Nucleus accumbens (tissue), 56 donors: ENCODE results near the gene PLCH2.
A peak's percentile ranks its signal among the peaks of the same experiment; 100 is the strongest.
"Not testable (repeated sequence)": the region's sequence is repeated elsewhere in the genome, so short reads cannot be mapped to it uniquely, and the experiment has no call there.

Source experiments
- DNase-seq, 56 donors: peaks; one replicate each; lab custom pipeline; 2025; lab: John Stamatoyannopoulos, UW

PLCH2 gene

DNA sequence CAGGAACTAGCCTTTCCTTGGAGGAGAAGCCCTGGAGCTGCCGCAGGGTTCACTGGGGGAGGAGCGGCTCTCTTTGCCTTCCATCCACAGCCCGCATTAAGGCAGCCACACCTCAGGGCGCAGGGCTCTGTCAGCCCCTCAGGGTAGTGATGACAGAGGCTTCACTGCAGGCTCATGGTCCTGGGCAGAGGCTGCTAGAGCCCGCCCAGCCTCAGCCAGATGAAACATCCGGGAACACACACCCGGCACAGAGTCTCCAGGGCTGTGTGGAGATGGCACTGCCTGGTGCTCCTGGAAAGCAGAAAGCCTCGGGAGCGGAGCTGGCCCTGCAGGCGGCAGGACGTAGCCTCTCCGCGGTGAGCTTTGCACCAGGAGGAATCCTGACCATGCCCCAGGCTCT is 34.3 kb upstream of the PLCH2 start:
- peak in 20 of 56 donors; percentile 8 to 58 (median 35) for DNase-seq

DNA sequence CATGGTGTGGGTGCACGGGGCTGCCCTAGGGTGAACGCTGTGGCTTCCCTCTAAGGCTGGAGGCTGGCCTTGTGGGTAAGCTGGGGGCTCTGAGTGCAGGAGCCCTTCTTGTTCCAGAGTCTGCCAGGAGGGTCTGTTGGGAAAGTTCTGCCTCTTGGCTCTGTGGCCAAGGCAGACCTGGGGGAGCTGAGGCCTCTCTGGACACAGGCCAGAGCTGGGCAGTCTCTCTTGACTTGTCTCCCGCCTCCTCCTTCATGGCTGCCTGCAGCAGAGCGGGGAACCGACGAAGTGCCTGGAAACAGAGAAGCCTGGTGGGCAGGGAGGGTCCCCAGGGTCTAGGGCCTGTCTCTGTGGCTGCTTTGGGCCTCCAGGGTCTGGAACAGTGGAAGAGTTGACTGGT is 33.4 kb upstream of the PLCH2 start:
- DNase-seq, result no peak

GRCh38 chr1:2443277-2444137 is 32.6 kb upstream of the PLCH2 start:
- peak in 44 of 56 donors; percentile 9 to 83 (median 58) for DNase-seq

DNA sequence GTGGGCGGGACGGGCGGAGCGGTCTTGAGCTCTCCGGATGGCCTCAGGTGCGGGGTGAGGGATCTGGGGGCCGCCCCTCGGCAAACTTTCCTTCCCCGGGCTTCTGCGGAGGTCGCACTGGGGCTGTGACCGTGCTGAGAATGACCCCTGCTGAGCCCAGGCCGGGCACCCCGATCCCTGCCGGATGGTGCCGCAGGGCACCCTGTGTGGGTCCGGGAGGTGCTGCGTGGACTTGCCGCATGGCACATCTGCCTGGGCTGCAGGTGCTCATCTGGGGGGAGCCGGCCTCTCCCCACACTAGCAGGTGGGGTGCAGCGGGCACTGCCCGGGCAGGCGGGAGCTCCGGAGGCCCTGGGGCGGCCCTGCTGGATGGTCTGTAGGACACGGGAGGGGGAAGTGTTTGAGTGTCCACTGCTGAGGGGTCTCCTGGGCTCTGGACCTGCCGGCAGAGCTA is 31.9 kb upstream of the PLCH2 start:
- DNase-seq, result no peak

- peak in 3 of 56 donors; percentile 13 to 47 (median 39) for DNase-seq
Measured at GRCh38 chr1:2445162-2445822, 30.8 kb upstream of the PLCH2 start.

DNA sequence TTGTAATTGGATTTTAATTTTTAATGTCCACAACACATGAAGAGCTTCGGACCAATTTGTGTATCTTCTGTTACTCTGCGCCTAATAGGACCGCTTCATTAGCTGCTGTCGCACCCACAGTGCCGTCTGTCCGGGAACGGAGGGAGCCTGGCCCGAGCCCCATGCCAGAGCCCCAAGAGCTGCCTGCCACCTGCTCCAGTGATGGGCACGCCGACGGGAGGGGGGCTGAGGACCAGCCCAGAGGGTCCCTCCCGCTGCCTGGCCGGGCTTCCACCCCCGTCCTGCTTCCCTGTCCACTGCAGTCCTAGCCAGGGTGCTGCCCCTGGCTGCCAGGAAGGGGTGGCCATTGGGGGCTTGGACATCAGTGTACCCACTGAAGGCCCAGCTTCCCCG is 30.3 kb upstream of the PLCH2 start:
- DNase-seq, result peak in 8 of 56 donors; percentile 29 to 56 (median 48)

GRCh38 chr1:2446394-2446793 is 29.7 kb upstream of the PLCH2 start:
- peak in 53 of 56 donors; percentile 21 to 86 (median 62) for DNase-seq

- peak in 34 of 56 donors; percentile 35 to 82 (median 55) for DNase-seq
Measured at GRCh38 chr1:2446861-2447260, 29.2 kb upstream of the PLCH2 start.

GRCh38 chr1:2447276-2448097 is 28.6 kb upstream of the PLCH2 start:
- peak in 5 of 56 donors; percentile 14 to 63 (median 48) for DNase-seq

GRCh38 chr1:2448098-2448445 is 28.0 kb upstream of the PLCH2 start:
- no peak for DNase-seq

DNA sequence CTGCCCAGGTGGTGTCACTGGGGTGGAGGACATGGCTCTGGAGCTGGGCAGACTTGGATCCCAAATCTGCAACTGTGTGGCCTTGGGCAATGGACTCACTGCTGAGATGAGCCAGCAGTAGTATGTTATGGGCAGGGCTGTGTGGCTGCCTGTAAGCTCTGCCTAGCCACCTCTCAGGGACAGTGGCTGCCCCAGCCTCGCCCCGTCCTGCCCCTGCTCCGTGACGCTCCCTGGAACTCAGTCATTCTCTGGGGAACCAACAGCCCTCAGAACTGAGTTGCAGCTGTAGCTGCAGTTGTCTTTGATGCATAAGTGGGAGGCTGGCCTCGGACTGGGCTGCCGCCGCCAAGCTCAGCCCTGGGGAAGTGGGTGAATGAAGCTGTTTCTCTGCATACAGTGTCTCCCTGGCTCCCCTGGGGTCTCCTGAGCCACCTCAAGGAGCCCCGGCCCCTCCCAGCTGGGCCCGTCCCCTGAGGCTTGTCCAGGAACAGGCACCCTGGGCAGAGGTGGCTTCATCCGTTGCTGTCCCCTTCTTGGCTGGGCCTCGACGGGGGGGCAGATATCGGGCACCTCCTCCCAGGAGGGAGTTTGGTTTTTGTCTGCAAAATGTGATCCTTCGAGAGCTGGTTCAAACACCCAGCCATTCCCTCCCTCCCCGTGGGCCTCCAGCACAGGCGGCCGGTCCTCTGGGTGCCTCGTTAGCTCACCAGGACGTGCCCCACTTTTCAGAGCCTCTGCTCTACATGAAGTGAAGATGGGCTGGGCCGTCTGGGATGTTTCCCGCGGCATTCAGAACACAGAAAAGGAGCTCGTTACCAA is 26.2 kb upstream of the PLCH2 start:
- DNase-seq, result peak in 24 of 56 donors; percentile 23 to 66 (median 40)

DNA sequence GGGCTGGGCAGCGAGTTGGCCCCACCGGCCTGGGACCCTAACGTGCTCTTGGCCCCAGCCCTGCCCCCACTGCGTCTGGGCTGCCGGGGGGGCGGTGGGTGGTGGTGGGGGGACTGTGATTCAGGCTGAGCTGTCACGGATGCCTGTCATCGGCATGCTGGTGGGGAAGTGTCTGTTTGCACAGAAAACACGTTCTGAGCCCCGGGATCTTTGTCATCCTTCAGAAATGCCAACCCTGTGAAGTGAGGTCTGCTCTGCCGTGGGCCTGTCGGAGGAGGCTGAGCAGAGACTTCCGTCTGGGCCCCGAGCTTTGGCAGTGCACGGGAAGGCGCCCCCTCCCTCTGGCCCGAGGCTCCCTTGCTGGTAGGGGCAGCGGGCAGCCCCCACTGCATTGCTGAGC is 24.3 kb upstream of the PLCH2 start:
- peak in 11 of 56 donors; percentile 11 to 49 (median 37) for DNase-seq

- DNase-seq, result peak in 47 of 56 donors; percentile 13 to 89 (median 63)
Measured at GRCh38 chr1:2452201-2452931, 23.7 kb upstream of the PLCH2 start.

- DNase-seq, result peak in 2 of 56 donors; percentile 67 to 73
Measured at GRCh38 chr1:2452932-2453315, 23.2 kb upstream of the PLCH2 start.

DNA sequence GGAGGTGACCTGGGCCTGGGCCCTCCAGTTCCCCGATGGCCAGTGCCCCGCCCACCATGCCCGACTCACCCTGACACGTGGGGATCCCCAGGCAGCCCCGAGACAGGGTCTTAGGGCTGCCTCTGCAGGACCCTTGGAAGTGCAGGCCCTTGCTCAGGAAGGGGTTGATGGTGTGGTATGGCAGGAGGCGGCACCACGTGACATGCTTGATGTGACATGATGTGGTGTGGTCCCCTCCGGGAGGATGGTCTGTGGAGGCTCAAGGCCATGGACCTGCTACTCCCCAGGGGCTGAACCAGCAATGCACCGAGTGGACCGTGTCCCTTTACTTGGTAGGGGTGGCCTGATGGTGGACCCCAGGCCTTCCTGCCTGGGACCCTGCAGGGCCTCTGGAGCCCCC is 21.9 kb upstream of the PLCH2 start:
- DNase-seq, result no peak

DNA sequence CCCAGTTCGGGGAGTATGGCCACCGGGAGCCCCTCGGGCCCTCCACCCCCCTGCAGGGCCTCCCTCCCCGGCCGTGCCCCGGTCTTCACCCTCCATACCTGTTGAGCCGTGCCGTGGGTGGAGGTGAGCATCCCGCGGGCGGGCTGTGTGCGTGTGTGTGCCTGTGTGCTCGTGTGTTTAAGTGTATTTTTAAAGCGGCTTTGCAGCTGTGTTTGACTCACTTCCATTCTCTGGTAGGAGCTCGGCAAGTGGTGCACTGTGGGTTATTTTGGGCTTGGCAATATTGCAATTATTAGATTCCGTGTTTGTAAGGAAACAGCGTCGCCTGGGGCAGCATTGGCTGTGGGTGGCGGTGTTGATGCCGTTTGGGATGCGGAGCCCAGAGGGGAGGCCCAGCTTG is 20.3 kb upstream of the PLCH2 start:
- DNase-seq, result peak in 20 of 56 donors; percentile 13 to 67 (median 43)

- DNase-seq, result no peak
Measured at GRCh38 chr1:2457444-2457843, 18.6 kb upstream of the PLCH2 start.

DNA sequence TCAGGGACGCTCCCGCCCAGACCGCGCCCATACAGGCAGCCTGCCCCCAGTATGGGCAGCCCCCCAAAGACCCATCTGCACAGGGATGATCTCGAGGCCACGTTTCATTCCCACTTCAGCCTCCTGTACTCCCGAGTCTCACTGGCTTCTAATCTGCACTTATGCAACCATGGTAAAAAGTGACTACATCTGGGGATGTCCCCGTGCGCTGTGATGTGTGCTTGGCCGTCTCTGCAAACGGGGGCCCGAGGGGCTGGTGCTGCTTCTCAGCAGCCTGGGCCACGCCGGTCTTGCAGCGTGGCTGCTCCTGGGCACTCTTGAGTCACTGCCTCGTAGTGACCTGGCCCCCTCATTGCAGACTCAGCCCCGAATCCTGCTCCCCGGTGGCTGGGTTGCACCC is 17.4 kb upstream of the PLCH2 start:
- DNase-seq, result no peak

DNA sequence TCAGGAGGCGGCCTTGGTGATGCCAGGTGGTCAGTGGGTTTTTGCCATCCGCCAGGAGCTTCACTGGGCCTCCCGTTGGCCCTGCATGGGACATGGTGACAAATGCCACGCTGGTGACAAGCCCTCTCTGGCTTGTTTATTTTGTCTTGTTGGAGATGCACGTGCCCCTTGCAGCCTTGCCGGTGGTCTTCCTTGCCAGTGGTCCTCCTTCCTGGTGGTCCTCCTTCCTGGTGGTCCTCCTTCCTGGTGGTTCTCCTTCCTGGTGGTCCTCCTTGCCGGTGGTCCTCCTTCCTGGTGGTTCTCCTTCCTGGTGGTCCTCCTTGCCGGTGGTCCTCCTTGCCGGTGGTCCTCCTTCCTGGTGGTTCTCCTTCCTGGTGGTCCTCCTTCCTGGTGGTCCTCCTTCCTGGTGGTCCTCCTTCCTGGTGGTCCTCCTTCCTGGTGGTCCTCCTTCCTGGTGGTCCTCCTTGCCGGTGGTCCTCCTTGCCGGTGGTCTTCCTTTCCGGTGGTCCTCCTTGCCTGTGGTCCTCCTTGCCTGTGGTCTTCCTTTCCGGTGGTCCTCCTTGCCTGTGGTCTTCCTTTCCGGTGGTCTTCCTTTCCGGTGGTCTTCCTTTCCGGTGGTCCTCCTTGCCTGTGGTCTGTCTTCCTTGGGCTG is 16.9 kb upstream of the PLCH2 start:
- DNase-seq, result not testable (repeated sequence)
